GM18519 (cell line): ENCODE measurements around the gene DCLRE1B.

Experiments
- ATAC-seq: cut with Tn5 transposase; IDR thresholded peaks from one replicate; pipeline ENCODE4 v1.9.1; 2021; ENCODE audit warnings: mild to moderate bottlenecking, moderate library complexity; ENCODE audit not compliant: unreplicated experiment, low FRiP score

Gene DCLRE1B

GRCh38 chr1:113918243-113918642 lies 13.1 kb downstream of the DCLRE1B start:
- ATAC-seq: no peak

GRCh38 chr1:113922957-113923356 lies 17.8 kb downstream of the DCLRE1B start:
- no peak for ATAC-seq

- ATAC-seq: no peak
Observed at GRCh38 chr1:113924473-113924872, 19.3 kb downstream of the DCLRE1B start.

GRCh38 chr1:113928187-113928930 lies 23.2 kb downstream of the DCLRE1B start:
- no peak for ATAC-seq

GRCh38 chr1:113928941-113929749 lies 24.0 kb downstream of the DCLRE1B start, which contains the start of gene HIPK1:
HIPK1 (plus strand) TSS chr1:113929324.
- ATAC-seq: peak; percentile 48

GRCh38 chr1:113929750-113930498 lies 24.8 kb downstream of the DCLRE1B start:
- peak; percentile 8 for ATAC-seq

- ATAC-seq: peak; percentile 29
Observed at GRCh38 chr1:113930499-113931161, 25.5 kb downstream of the DCLRE1B start.

- ATAC-seq: no peak
Observed at GRCh38 chr1:113931451-113931851, 26.3 kb downstream of the DCLRE1B start.

GRCh38 chr1:113934006-113934405 lies 28.9 kb downstream of the DCLRE1B start:
- ATAC-seq: no peak

- no peak for ATAC-seq
Observed at GRCh38 chr1:113934511-113935055, 29.5 kb downstream of the DCLRE1B start.

- no peak for ATAC-seq
Observed at GRCh38 chr1:113935176-113935575, 30.1 kb downstream of the DCLRE1B start.

GRCh38 chr1:113935970-113936369 lies 30.8 kb downstream of the DCLRE1B start:
- no peak for ATAC-seq

- no peak for ATAC-seq
Observed at GRCh38 chr1:113937146-113937545, 32.0 kb downstream of the DCLRE1B start.

GRCh38 chr1:113938192-113938591 lies 33.1 kb downstream of the DCLRE1B start:
- no peak for ATAC-seq

GRCh38 chr1:113940365-113941244 lies 35.5 kb downstream of the DCLRE1B start:
- no peak for ATAC-seq

GRCh38 chr1:113941245-113941559 lies 36.1 kb downstream of the DCLRE1B start:
- ATAC-seq: no peak

- no peak for ATAC-seq
Observed at GRCh38 chr1:113942527-113942926, 37.4 kb downstream of the DCLRE1B start.

- no peak for ATAC-seq
Observed at GRCh38 chr1:113943028-113943811, 38.1 kb downstream of the DCLRE1B start.

- ATAC-seq: no peak
Observed at GRCh38 chr1:113945329-113945728, 40.2 kb downstream of the DCLRE1B start.
